PC-9 (cell line): Measurements from ENCODE around the gene NHS. TPM values are rescaled to one million over a fixed set of nuclear protein-coding genes. Genes with fewer than 3 reads are reported as not detected.

Experiments
- BruUV-seq: library from RNA; stranded (reverse); fragments of 400-500 nt; replicated peaks from 2 replicates; lab custom pipeline; 2021; lab: Mats Ljungman, UMichigan
- CTCF ChIA-PET: fragments of 300-600 bp; sonication (Branson Sonifier 250); formaldehyde crosslinking; loops from one replicate; lab custom pipeline; 2022; ENCODE audit warnings: antibody characterized with exemption; lab: Charles Lee
- POLR2A ChIA-PET: fragments of 300-600 bp; sonication (Branson Sonifier 250); formaldehyde crosslinking; loops from one replicate; lab custom pipeline; 2022; ENCODE audit warnings: antibody characterized with exemption; ENCODE audit not compliant: unreplicated experiment; lab: Charles Lee
- DNase-seq, 2 experiments: peaks; one replicate each; pipeline versions ENCODE4 v3.0.0 to v3.0.0-alpha.2; 2015 to 2022; ENCODE audit warnings: mixed read lengths in 1 of 2
- H2AFZ ChIP-seq: fragments of 200-600 bp; sonication (generic); 2 replicates; pipeline ENCODE4 v1.8.1; 2017; ENCODE audit warnings: antibody characterized with exemption
- H3F3A ChIP-seq: fragments of 200-600 bp; sonication (generic); 2 replicates; pipeline ENCODE4 v1.8.1; 2017; ENCODE audit warnings: antibody characterized with exemption, mild to moderate bottlenecking, low read depth; ENCODE audit not compliant: insufficient read depth
- H3K27ac ChIP-seq: fragments of 200-600 bp; sonication (generic); 2 replicates; pipeline ENCODE4 v1.6.1; 2016; ENCODE audit warnings: mixed run types
- H3K27me3 ChIP-seq: fragments of 200-600 bp; sonication (generic); 2 replicates; pipeline ENCODE4 v1.6.1; 2016; ENCODE audit warnings: low read depth, mixed run types; ENCODE audit not compliant: insufficient read depth
- H3K36me3 ChIP-seq: fragments of 200-600 bp; sonication (generic); 2 replicates; pipeline ENCODE4 v1.6.1; 2016; ENCODE audit warnings: low read depth, mixed run types
- H3K4me1 ChIP-seq: fragments of 200-600 bp; sonication (generic); replicated peaks from 2 replicates; pipeline ENCODE4 v1.6.1; 2016; ENCODE audit warnings: mixed run types; ENCODE audit not compliant: insufficient read depth
- H3K4me2 ChIP-seq: fragments of 200-600 bp; sonication (generic); 2 replicates; pipeline ENCODE4 v1.6.1; 2017; ENCODE audit warnings: mixed run types
- H3K4me3 ChIP-seq: fragments of 200-600 bp; sonication (generic); 2 replicates; pipeline ENCODE4 v1.6.1; 2016; ENCODE audit warnings: mixed run types
- H3K79me2 ChIP-seq: fragments of 200-600 bp; sonication (generic); 2 replicates; pipeline ENCODE4 v1.6.1; 2017; ENCODE audit warnings: low read depth, mixed run types
- H3K9me2 ChIP-seq: fragments of 200-600 bp; sonication (generic); 2 replicates; pipeline ENCODE4 v1.8.1; 2017; ENCODE audit warnings: mild to moderate bottlenecking; ENCODE audit not compliant: insufficient read depth
- H3K9me3 ChIP-seq: fragments of 200-600 bp; sonication (generic); 2 replicates; pipeline ENCODE4 v1.8.1; 2016; ENCODE audit warnings: low read depth; ENCODE audit not compliant: insufficient read depth
- H4K20me1 ChIP-seq: fragments of 200-600 bp; sonication (generic); 2 replicates; pipeline ENCODE4 v1.8.1; 2017; ENCODE audit not compliant: insufficient read depth
- CTCF ChIP-seq: fragments of 200-600 bp; sonication (generic); conservative IDR thresholded peaks from 2 replicates; pipeline ENCODE4 v1.6.1; 2017; ENCODE audit warnings: mixed run types, antibody characterized with exemption, mild to moderate bottlenecking, moderate library complexity
- EZH2 ChIP-seq: fragments of 200-600 bp; sonication (generic); IDR thresholded peaks from 2 replicates; pipeline ENCODE4 v1.8.0; 2017; ENCODE audit warnings: antibody characterized with exemption, low read depth
- intact Hi-C: fragments of 100-400 bp; cut with micrococcal nuclease; formaldehyde crosslinking; loops from one replicate; pipeline ENCODE4 v1.10.0; 2022; ENCODE audit not compliant: unreplicated experiment
- total RNA-seq: library from RNA; stranded (reverse); gene quantifications from 2 replicates; pipeline ENCODE4 v1.2.3, GENCODE V29; 2021

The NHS gene
- total RNA-seq, 1 experiment from 2014 or later: 6.7 TPM

DNA sequence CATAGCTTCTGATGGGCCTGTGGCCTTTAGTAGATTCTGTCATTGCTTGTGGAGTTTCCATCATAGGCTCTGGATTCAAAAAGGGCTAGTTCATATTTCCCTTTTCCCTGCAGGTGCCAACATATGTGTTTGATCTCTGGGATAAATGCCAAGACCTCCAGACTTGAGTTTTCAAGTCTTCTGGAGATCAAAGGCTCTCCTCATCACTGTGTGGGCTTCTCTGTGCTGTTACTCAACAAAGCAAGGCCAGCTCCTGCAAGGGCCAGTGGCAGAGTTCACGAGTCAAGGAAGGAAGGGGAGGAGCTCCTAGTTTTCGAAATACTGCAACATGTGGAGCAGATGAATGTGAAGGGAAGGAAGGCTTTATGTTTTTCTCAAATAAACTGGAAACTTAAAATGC, 299.6 kb downstream of the NHS start:
- no peak overlapping the region for H3K4me3 ChIP-seq
- no peak overlapping the region for H2AFZ ChIP-seq
- H3K36me3 ChIP-seq: no peaks in the 10 kb centered on the region
- DNase-seq: no peak
- ChIA-PET POLR2A (no interaction called here), CTCF (no interaction called here)
- peaks cover 6% of the 10 kb centered on the region for H3K4me1 ChIP-seq
- H3K9me3 ChIP-seq: no peaks in the 10 kb centered on the region
- no peak overlapping the region for H3K4me2 ChIP-seq
- H4K20me1 ChIP-seq: no peaks in the 10 kb centered on the region
- no peaks in the 10 kb centered on the region for H3K79me2 ChIP-seq
- H3K9me2 ChIP-seq: no peaks in the 10 kb centered on the region
- no peak overlapping the region for H3K27ac ChIP-seq
- intact Hi-C loops: no loop called here
- TF ChIP-seq CTCF: no peak
- peaks cover under 1% of the 10 kb centered on the region; the same call in 1 of the 2 replicates for H3F3A ChIP-seq
- no TSS peak for BruUV-seq
- H3K27me3 ChIP-seq: no peaks in the 10 kb centered on the region

- Histone ChIP-seq H3K9me2 (no peaks in the 10 kb centered on the region), H3K27me3 (no peaks in the 10 kb centered on the region), H4K20me1 (no peaks in the 10 kb centered on the region), H3F3A (peaks cover 8% of the 10 kb centered on the region; the same call in 1 of the 2 replicates), H3K9me3 (no peaks in the 10 kb centered on the region), H3K79me2 (no peaks in the 10 kb centered on the region), H3K4me1 (peaks cover 22% of the 10 kb centered on the region), H3K27ac (no peak overlapping the region), H3K36me3 (no peaks in the 10 kb centered on the region), H3K4me2 (no peak overlapping the region), H3K4me3 (no peak overlapping the region), H2AFZ (no peak overlapping the region)
- ChIA-PET POLR2A (interaction anchor here (0.6 to 0.7 kb wide), 2 partner anchors 22 to 959 kb away, joined by 3 to 9 read pairs; no protein-coding TSS in a partner anchor), CTCF (interaction anchor here (0.6 kb wide), 1 partner anchor 123 kb away, joined by 9 read pairs; no protein-coding TSS in a partner anchor)
- BruUV-seq: no TSS peak
- intact Hi-C loops: no loop called here
- TF ChIP-seq EZH2 (no peak), CTCF (no peak)
- no peak for DNase-seq
Observed at GRCh38 chrX:17679261-17679660, 304.3 kb downstream of the NHS start.

- peaks cover 22% of the 10 kb centered on the region for H3K4me1 ChIP-seq
- no peaks in the 10 kb centered on the region for H3K27me3 ChIP-seq
- BruUV-seq: no TSS peak
- H3K36me3 ChIP-seq: no peaks in the 10 kb centered on the region
- H3K9me3 ChIP-seq: no peaks in the 10 kb centered on the region
- H3F3A ChIP-seq: peaks cover 8% of the 10 kb centered on the region; the same call in 1 of the 2 replicates
- peak overlapping the region; percentile 3; the same call in 1 of the 2 replicates for H3K4me2 ChIP-seq
- CTCF ChIA-PET: interaction anchor here (0.6 kb wide), 1 partner anchor 124 kb away, joined by 9 read pairs; no protein-coding TSS in a partner anchor
- H3K27ac ChIP-seq: no peak overlapping the region
- no peaks in the 10 kb centered on the region for H4K20me1 ChIP-seq
- no peak overlapping the region for H2AFZ ChIP-seq
- no peaks in the 10 kb centered on the region for H3K9me2 ChIP-seq
- H3K4me3 ChIP-seq: no peak overlapping the region
- intact Hi-C loops: no loop called here
- DNase-seq: peak in 1 of 2 experiments; percentile 25
- TF ChIP-seq EZH2: no peak
- TF ChIP-seq CTCF: no peak
- POLR2A ChIA-PET: interaction anchor here (0.6 to 0.7 kb wide), 3 partner anchors 22 to 960 kb away, joined by 3 to 9 read pairs (median 7); no protein-coding TSS in a partner anchor
- no peaks in the 10 kb centered on the region for H3K79me2 ChIP-seq
Observed at GRCh38 chrX:17679820-17680219, 304.8 kb downstream of the NHS start.
